ENCODE results near the gene CD81.
"Not testable (repeated sequence)": the region's sequence is repeated elsewhere in the genome, so short reads cannot be mapped to it uniquely, and the experiment has no call there.

The CD81 gene

GRCh38 chr11:2357651-2358050 lies 19.5 kb upstream of the CD81 start:
- not testable (repeated sequence) for DNase-seq

GRCh38 chr11:2358754-2359442 lies 18.2 kb upstream of the CD81 start:
- DNase-seq, result no peak

- DNase-seq, result no peak
These were observed 17.6 kb upstream of the CD81 start for GRCh38 chr11:2359557-2359956.

- no peak for DNase-seq
These were observed 16.9 kb upstream of the CD81 start for GRCh38 chr11:2360081-2360642.

GRCh38 chr11:2361565-2361964 lies 15.5 kb upstream of the CD81 start:
- DNase-seq, result no peak

GRCh38 chr11:2362414-2362813 lies 14.7 kb upstream of the CD81 start:
- no peak for DNase-seq

GRCh38 chr11:2363130-2363529 lies 14.0 kb upstream of the CD81 start:
- no peak for DNase-seq

GRCh38 chr11:2363577-2364370 lies 13.3 kb upstream of the CD81 start:
- no peak for DNase-seq

- DNase-seq, result not testable (repeated sequence)
These were observed 12.7 kb upstream of the CD81 start for GRCh38 chr11:2364386-2364785.

GRCh38 chr11:2365571-2366210 lies 11.4 kb upstream of the CD81 start:
- no peak for DNase-seq

- no peak for DNase-seq
These were observed 10.8 kb upstream of the CD81 start for GRCh38 chr11:2366276-2366675.

GRCh38 chr11:2366733-2367132 lies 10.4 kb upstream of the CD81 start:
- DNase-seq, result no peak

- no peak for DNase-seq
These were observed 9.6 kb upstream of the CD81 start for GRCh38 chr11:2367266-2368160.

GRCh38 chr11:2368178-2368850 lies 8.8 kb upstream of the CD81 start:
- no peak for DNase-seq

- no peak for DNase-seq
These were observed 8.3 kb upstream of the CD81 start for GRCh38 chr11:2368851-2369180.

- DNase-seq, result no peak
These were observed 7.8 kb upstream of the CD81 start for GRCh38 chr11:2369320-2369719.

GRCh38 chr11:2369896-2370295 lies 7.2 kb upstream of the CD81 start:
- no peak for DNase-seq

GRCh38 chr11:2374456-2375201 lies 2.5 kb upstream of the CD81 start:
- DNase-seq, result no peak

GRCh38 chr11:2375341-2375853 lies 1.7 kb upstream of the CD81 start:
- DNase-seq, result no peak

- DNase-seq, result no peak
These were observed 1.1 kb upstream of the CD81 start for GRCh38 chr11:2375964-2376551.
